ENCODE results near the gene LHFPL6. TPM values are rescaled to one million over a fixed set of nuclear protein-coding genes. Genes with fewer than 3 reads are reported as not detected.

LHFPL6 gene
- total and polyA plus RNA-seq, 12 donors = 41.5 to 65.8 (median 55.4) TPM

DNA sequence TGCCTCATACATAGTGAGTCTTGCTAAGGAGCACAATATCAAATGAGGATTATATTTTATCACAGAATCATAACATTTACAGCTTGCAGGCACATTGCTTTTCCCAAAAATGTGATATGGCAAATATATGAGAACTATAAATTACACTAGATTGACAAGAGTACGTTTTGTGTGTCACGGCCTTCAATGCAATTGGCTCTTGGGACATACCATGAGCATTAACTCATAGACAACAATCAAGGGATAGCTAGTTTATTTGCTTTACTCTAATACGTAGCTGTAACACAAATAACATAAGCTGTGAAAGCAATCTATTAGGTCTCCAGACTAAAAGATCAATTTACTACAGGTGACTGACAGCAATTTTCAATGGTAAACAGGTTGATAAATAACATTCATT is 17.8 kb downstream of the LHFPL6 start:
- intact Hi-C loops (cut with DNase I) = loop anchor here in 1 of 10 donors (10.0 kb wide), 1 partner anchor 70 kb away; no protein-coding TSS in a partner anchor
- TF ChIP-seq, protein P1, sequence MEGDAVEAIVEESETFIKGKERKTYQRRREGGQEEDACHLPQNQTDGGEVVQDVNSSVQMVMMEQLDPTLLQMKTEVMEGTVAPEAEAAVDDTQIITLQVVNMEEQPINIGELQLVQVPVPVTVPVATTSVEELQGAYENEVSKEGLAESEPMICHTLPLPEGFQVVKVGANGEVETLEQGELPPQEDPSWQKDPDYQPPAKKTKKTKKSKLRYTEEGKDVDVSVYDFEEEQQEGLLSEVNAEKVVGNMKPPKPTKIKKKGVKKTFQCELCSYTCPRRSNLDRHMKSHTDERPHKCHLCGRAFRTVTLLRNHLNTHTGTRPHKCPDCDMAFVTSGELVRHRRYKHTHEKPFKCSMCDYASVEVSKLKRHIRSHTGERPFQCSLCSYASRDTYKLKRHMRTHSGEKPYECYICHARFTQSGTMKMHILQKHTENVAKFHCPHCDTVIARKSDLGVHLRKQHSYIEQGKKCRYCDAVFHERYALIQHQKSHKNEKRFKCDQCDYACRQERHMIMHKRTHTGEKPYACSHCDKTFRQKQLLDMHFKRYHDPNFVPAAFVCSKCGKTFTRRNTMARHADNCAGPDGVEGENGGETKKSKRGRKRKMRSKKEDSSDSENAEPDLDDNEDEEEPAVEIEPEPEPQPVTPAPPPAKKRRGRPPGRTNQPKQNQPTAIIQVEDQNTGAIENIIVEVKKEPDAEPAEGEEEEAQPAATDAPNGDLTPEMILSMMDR (IDR thresholded peaks at IDR 0.05) = no peak
- Histone ChIP-seq H3K4me3 (no peak overlapping the region), H3K4me1 (peaks cover 0 to 97% (median 59%) of the 10 kb centered on the region in 9 donors), H3K9me3 (no peaks in the 10 kb centered on the region), H3K27ac (no peak overlapping the region), H3K36me3 (peaks cover 0 to 4% (median 0%) of the 10 kb centered on the region in 9 donors), H3K27me3 (no peaks in the 10 kb centered on the region)
- DNase-seq = no peak
- 58% methylated on average over 3 of the region's 3 CpGs for WGBS, 2 donors
- ATAC-seq = no peak

DNA sequence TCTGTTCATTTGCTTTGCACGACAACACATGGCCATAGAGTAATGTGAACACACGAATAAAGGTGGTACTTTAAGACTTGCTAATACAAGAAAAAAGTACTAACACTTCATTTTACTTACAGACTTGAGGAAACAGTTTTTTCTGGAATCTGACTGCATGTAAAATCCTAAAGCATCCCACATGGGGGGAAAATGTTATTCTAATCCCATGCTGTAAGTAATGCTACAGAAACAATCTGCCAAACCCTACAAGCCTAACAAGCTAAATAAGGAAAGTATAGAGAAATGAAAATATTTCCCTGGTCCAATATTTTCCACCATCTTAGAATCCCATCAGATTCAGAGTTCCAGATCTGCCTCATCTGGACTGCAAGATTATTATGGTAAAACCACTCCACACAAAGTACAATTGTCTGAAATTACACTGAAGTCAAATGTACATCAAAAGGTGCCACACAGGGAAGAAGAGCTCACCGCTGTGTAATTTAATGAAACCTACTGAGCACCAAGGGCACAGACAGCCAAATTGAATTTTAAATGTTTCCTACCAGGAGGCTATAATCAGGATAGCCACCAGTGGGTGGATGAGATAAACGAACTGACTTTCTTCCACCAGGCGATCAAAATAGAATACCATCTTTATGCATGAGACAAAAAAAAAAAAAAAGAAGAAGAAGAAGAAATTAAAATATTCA is 22.0 kb downstream of the LHFPL6 start:
- peaks cover 0 to 4% (median 0%) of the 10 kb centered on the region in 9 donors for H3K36me3 ChIP-seq
- DNase-seq (no peak), ATAC-seq (no peak)
- no peaks in the 10 kb centered on the region for H3K27me3 ChIP-seq
- intact Hi-C loops (cut with DNase I) = loop anchor here in 1 of 10 donors (10.0 kb wide), 1 partner anchor 66 kb away; no protein-coding TSS in a partner anchor
- peak overlapping the region in 1 of 10 donors; percentile 3 for H3K4me3 ChIP-seq
- TF ChIP-seq, protein P1 (IDR thresholded peaks at IDR 0.05) = no peak
- WGBS, 2 donors = 37 to 40% methylated on average over 5 of the region's 5 CpGs
- peaks cover 3 to 96% (median 62%) of the 10 kb centered on the region in 9 donors for H3K4me1 ChIP-seq
- no peaks in the 10 kb centered on the region for H3K9me3 ChIP-seq
- peak overlapping the region in 3 of 10 donors; percentile 6 to 71 (median 26) for H3K27ac ChIP-seq

DNA sequence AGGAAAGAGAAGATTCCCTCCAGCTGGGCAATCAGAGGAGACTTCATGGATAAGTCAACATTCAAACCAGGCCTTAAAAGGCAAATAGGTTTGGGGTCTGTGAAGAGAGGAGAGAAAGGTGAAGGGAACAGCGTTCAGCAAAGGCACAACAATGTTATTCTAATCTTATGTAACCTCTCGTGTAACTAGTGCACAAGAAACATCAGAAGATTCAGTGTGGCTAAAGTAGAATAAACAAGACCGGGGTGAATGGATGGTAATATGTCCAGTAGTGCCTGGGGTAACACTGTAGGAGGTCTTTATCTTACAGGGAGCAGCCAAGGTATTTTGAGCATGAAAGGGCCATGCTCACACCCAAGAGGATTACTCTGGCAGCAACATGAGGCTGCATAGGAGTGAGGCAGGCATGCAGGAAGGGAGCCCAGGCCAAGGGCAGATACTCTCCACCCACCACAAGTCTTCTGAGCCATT is 24.1 kb downstream of the LHFPL6 start:
- H3K27me3 ChIP-seq = no peaks in the 10 kb centered on the region
- ATAC-seq (peak in 5 of 8 donors; percentile 27 to 54 (median 29)), DNase-seq (no peak)
- H3K4me3 ChIP-seq = no peak overlapping the region
- 71% methylated on average over 3 of the region's 3 CpGs for WGBS, 2 donors
- H3K27ac ChIP-seq = peak overlapping the region in 8 of 10 donors; percentile 16 to 71 (median 38)
- H3K9me3 ChIP-seq = no peaks in the 10 kb centered on the region
- intact Hi-C loops (cut with DNase I) = loop anchor here in 2 of 10 donors (5.0 to 10.0 kb wide), 2 partner anchors 52 to 64 kb away; no protein-coding TSS in a partner anchor
- H3K36me3 ChIP-seq = peaks cover 0 to 4% (median 0%) of the 10 kb centered on the region in 9 donors
- peaks cover 3 to 87% (median 58%) of the 10 kb centered on the region in 9 donors for H3K4me1 ChIP-seq
- TF ChIP-seq, protein P1 (IDR thresholded peaks at IDR 0.05) = no peak

DNA sequence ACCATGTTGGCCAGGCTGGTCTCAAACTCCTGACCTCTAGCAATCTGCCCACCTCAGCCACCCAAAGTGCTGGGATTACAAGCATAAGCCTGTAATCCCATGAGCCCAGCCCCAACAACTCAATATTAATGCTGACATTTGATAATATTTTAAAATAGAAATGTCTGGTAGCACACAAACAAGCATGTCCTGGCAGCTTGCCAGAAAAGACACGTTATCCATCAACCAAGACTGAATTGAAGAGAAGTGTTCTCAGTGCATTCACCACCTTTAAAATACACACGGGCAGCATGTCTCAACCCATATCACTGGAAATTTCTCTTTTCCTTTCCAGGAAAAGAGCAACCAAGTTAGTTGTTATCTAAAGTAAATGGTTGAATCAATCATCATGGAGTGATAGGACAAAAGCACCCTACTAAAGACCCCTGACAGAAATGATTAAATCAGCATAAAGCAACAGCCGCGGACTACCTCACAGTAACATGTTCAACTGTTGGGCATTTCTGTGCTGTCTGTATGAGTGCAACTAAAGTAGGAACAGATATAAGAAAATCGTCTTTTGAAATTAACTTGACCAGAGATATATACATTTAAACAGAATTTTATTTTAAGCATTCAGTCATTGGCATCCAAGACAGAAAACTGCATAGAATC is 25.0 kb downstream of the LHFPL6 start:
- no peaks in the 10 kb centered on the region for H3K27me3 ChIP-seq
- intact Hi-C loops (cut with DNase I) = loop anchor here in 2 of 10 donors (5.0 to 10.0 kb wide), 2 partner anchors 51 to 63 kb away; no protein-coding TSS in a partner anchor
- H3K9me3 ChIP-seq = no peaks in the 10 kb centered on the region
- H3K36me3 ChIP-seq = peaks cover 0 to 4% (median 0%) of the 10 kb centered on the region in 9 donors
- DNase-seq (peak in 1 of 2 donors; percentile 67), ATAC-seq (peak in 6 of 8 donors; percentile 43 to 69 (median 52))
- TF ChIP-seq, protein P1 (IDR thresholded peaks at IDR 0.05) = no peak
- no peak overlapping the region for H3K4me3 ChIP-seq
- 46 to 59% methylated on average over 5 of the region's 5 CpGs for WGBS, 2 donors
- H3K4me1 ChIP-seq = peaks cover 3 to 87% (median 55%) of the 10 kb centered on the region in 9 donors
- peak overlapping the region in 8 of 10 donors; percentile 11 to 71 (median 38) for H3K27ac ChIP-seq

All from heart right ventricle (tissue), 16 donors.